Measurements from ENCODE around the gene VAC14. TPM values are rescaled to one million over a fixed set of nuclear protein-coding genes. Genes with fewer than 3 reads are reported as not detected.
"Not testable (repeated sequence)": the region's sequence is repeated elsewhere in the genome, so short reads cannot be mapped to it uniquely, and the experiment has no call there.

VAC14 gene
- polyA plus RNA-seq, 1 donor from 2014 or later = 48.5 TPM

GRCh38 chr16:70680495-70681381 is 120.2 kb downstream of the VAC14 start:
- no peak overlapping the region for H3K27ac Mint-ChIP-seq

DNA sequence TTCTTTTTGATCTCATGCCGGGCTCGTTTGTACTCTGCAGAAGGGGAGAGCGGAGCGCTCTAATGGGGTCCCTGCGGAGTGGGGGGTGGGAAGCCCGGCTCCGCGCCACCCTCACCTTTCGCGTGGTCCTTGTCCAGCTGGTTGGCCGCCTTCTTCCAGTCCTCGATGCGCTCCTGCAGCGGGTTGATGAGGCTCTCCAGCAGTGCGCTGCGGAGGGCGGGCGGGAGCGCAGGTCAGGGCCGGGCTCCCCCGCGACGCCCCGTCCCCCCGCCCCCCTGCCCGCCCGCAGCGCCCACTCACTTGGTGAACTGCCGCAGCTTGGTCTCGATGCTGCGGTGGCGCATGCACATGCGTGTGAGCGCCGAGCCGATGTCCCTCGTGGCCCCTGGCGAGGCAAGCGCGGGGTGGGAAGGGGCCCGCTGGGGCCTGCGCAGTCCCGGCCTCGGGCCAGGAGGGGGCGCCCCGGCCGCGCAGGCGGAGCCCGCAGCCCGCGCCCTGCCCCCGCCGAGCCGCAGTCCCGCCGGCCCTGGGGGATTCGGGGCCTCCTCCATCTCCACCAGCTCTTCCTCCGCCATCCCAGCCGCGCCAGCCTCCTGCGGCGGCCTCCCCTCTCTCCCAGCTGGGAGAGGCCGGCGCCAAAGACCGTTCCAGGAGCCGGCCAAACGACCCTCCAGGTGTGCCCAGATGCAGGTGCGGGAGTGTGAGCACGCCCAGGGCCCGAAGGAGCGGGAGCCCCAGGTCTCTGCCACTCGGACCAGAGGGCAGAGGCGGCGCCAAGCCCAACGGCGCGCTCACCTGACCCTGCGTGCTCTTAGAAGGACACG is 121.1 kb downstream of the VAC14 start:
- H3K27ac Mint-ChIP-seq = no peak overlapping the region
- H3K4me1 Mint-ChIP-seq = peaks cover 0 to 4% (median 0%) of the 10 kb centered on the region in 3 donors
- H3K4me3 Mint-ChIP-seq = no peak overlapping the region
- H3K36me3 Mint-ChIP-seq = peaks cover 2% of the 10 kb centered on the region
- H3K27me3 Mint-ChIP-seq = peaks cover 6% of the 10 kb centered on the region
- H3K9me3 Mint-ChIP-seq = no peaks in the 10 kb centered on the region

More at GRCh38 chr16:70680495-70681381, 120.2 kb downstream of the VAC14 start:
- H3K27me3 Mint-ChIP-seq = peaks cover 9% of the 10 kb centered on the region
- no peaks in the 10 kb centered on the region for H3K9me3 Mint-ChIP-seq
- peaks cover 2% of the 10 kb centered on the region for H3K36me3 Mint-ChIP-seq
- peaks cover 0 to 1% (median 0%) of the 10 kb centered on the region in 3 donors for H3K4me1 Mint-ChIP-seq
- H3K4me3 Mint-ChIP-seq = no peak overlapping the region

GRCh38 chr16:70678898-70679670 is 121.9 kb downstream of the VAC14 start:
- Mint-ChIP-seq H3K9me3 (no peaks in the 10 kb centered on the region), H3K27ac (no peak overlapping the region), H3K27me3 (peaks cover 3% of the 10 kb centered on the region), H3K36me3 (no peaks in the 10 kb centered on the region), H3K4me1 (peaks cover 0 to 4% (median 0%) of the 10 kb centered on the region in 3 donors), H3K4me3 (no peak overlapping the region)

GRCh38 chr16:70678121-70678897 is 122.6 kb downstream of the VAC14 start:
- Mint-ChIP-seq H3K9me3 (no peaks in the 10 kb centered on the region), H3K4me3 (no peak overlapping the region), H3K4me1 (peaks cover 0 to 4% (median 0%) of the 10 kb centered on the region in 3 donors), H3K27me3 (no peaks in the 10 kb centered on the region), H3K27ac (no peak overlapping the region), H3K36me3 (peaks cover 2% of the 10 kb centered on the region)

DNA sequence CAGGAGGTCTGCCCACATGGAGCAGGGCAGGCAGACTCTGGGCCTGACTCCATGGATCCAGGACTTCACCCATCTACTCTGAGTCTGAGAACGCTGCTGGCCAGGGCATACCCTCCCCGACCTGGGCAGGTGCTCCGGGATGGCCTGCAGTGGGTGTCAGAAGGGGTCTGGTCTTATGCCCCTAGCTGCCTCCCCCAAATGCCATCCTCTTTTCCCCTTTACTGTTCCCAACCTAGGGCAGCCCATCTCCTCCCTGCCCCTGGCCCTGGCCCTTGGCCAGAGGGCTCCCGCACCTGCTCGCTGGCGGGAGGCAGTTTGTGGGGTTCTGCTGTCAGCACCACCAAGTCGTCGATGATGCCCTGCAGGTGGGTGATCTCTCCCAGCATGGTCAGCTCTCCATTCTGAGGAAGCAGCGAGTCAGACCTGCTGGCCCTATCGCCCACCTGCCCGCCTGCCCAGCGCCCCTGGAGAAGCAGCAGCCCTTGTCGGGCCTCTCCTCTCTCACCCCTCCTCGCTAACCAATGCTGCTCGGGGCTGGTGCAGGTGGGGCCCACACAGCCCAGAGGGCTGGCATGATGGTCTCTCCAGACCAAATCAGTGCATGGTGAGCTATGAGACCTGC is 123.3 kb downstream of the VAC14 start:
- H3K4me1 Mint-ChIP-seq = peaks cover 0 to 4% (median 0%) of the 10 kb centered on the region in 3 donors
- no peaks in the 10 kb centered on the region for H3K27me3 Mint-ChIP-seq
- peaks cover 2% of the 10 kb centered on the region for H3K36me3 Mint-ChIP-seq
- H3K9me3 Mint-ChIP-seq = no peaks in the 10 kb centered on the region
- no peak overlapping the region for H3K27ac Mint-ChIP-seq
- H3K4me3 Mint-ChIP-seq = no peak overlapping the region

GRCh38 chr16:70676675-70677498 is 124.1 kb downstream of the VAC14 start:
- Mint-ChIP-seq H3K27me3 (no peaks in the 10 kb centered on the region), H3K4me1 (peaks cover 0 to 4% (median 0%) of the 10 kb centered on the region in 3 donors), H3K36me3 (peaks cover 3% of the 10 kb centered on the region), H3K9me3 (no peaks in the 10 kb centered on the region), H3K4me3 (no peak overlapping the region), H3K27ac (peak overlapping the region in 1 of 3 donors; percentile 35)

DNA sequence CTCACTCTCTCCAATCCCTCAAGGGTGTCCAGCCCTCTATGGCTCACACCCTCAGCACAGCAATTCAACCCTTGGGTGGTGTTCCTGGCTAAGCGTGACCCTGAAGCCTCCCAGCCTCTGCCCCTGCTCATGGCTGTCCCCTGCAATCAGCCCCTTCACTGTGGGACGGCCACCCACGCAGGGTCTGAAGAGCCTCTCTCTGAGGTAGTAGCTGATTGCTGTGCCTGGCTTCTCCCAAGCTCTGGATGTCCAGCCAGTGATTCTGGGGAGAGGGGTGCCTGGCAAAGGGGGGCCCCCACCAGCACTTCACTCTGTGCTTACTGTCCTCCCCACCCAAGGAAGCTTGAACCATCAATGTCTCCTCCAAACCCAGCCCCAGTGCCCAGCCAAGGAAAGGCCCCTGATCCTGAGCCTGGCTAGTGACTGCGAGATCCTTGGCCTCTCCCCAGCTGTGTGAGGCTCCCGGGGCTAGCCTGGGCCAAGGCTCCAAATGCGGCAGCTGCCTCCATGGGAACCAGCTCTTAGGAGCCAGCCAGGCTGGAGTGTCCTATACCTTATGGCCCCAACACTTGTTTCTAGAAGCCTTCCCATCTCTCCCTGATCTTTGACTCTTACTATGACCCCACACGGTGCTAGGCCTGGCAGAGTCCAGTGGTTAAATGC is 125.0 kb downstream of the VAC14 start:
- H3K27me3 Mint-ChIP-seq = no peaks in the 10 kb centered on the region
- H3K27ac Mint-ChIP-seq = no peak overlapping the region
- H3K36me3 Mint-ChIP-seq = peaks cover 3% of the 10 kb centered on the region
- H3K9me3 Mint-ChIP-seq = no peaks in the 10 kb centered on the region
- no peak overlapping the region for H3K4me3 Mint-ChIP-seq
- H3K4me1 Mint-ChIP-seq = peaks cover 0 to 4% (median 0%) of the 10 kb centered on the region in 3 donors

- H3K4me1 Mint-ChIP-seq = peaks cover 0 to 4% (median 0%) of the 10 kb centered on the region in 3 donors
- no peaks in the 10 kb centered on the region for H3K9me3 Mint-ChIP-seq
- peaks cover 5% of the 10 kb centered on the region for H3K36me3 Mint-ChIP-seq
- H3K27ac Mint-ChIP-seq = no peak overlapping the region
- H3K4me3 Mint-ChIP-seq = no peak overlapping the region
- no peaks in the 10 kb centered on the region for H3K27me3 Mint-ChIP-seq
Measured at GRCh38 chr16:70674221-70675014, 126.5 kb downstream of the VAC14 start.

DNA sequence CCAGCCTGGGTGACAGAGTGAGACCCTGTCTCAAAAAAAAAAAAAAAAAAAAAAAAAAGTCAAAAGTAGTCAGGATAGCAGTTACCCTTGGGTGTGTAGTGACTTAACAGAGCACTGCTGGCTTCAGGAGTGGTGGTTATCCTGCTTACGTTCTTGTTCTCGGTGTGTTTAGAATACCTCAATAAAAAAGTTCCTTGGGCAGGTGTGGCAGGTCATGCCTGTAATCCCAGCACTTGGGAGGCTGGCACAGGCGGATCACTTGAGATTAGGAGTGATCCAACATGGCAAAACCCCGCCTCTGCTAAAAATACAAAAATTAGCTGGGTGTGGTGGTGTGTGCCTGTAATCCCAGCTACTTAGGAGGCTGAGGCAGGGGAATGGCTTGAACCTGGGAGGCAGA is 130.0 kb downstream of the VAC14 start:
- not testable (repeated sequence) for H3K27ac Mint-ChIP-seq, H3K4me1 Mint-ChIP-seq, H3K4me3 Mint-ChIP-seq, H3K36me3 Mint-ChIP-seq, H3K9me3 Mint-ChIP-seq, H3K27me3 Mint-ChIP-seq

DNA sequence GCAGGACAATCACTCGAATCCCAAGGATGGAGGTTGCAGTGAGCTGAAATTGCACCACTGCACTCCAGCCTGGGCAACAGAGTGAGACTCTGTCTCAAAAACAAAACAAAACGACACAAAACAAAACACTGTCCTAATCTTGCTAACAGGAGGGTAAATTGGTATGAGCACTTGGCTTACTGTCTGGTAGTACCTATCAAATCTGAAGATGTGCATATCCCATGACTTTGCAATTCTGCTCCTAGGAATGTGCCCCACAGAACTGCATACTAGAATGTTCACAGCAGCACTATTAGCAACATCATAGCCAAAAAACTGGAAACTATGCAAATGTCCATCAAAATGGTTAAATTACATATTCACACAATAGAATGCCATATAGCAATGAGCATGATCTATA is 130.8 kb downstream of the VAC14 start:
- H3K27me3 Mint-ChIP-seq = no peaks in the 10 kb centered on the region

GRCh38 chr16:70665806-70666735 is 134.9 kb downstream of the VAC14 start:
- Mint-ChIP-seq H3K9me3 (peaks cover 0 to 5% (median 0%) of the 10 kb centered on the region in 3 donors), H3K4me1 (no peaks in the 10 kb centered on the region), H3K4me3 (no peak overlapping the region), H3K27ac (no peak overlapping the region), H3K27me3 (no peaks in the 10 kb centered on the region), H3K36me3 (peaks cover 9% of the 10 kb centered on the region)

More for the DNA sequence above, 130.8 kb downstream of the VAC14 start:
- Mint-ChIP-seq H3K4me1 (no peaks in the 10 kb centered on the region), H3K4me3 (no peak overlapping the region), H3K36me3 (peaks cover 11% of the 10 kb centered on the region), H3K9me3 (peaks cover 0 to 5% (median 0%) of the 10 kb centered on the region in 3 donors), H3K27ac (no peak overlapping the region)

All from IgD-negative memory B cell (primary cell).